ENCODE measurements around the gene TAGLN3.

GRCh38 chr3:112027826-112028225, 29.1 kb downstream of the TAGLN3 start:
- TF ChIP-seq EZH2phosphoT487 (conservative IDR thresholded peaks at IDR 0.05; ENCODE audit: low read length) (no peak), CTCF (IDR thresholded peaks at IDR 0.05; ENCODE audit: insufficient read depth, low read length, poor library complexity, severe bottlenecking) (no peak)

Measured in SU-DHL-6 (cell line).